H1 (cell line): ENCODE measurements around the gene AMHR2. TPM values are rescaled to one million over a fixed set of nuclear protein-coding genes. Genes with fewer than 3 reads are reported as not detected.
A peak's percentile ranks its signal among the peaks of the same experiment; 100 is the strongest.

Experiments used
- CTCF ChIA-PET: fragments of 300-600 bp; sonication (Branson Sonifier 250); formaldehyde crosslinking; loops from one replicate; lab custom pipeline; 2021; ENCODE audit not compliant: partially characterized antibody; lab: Charles Lee
- POLR2A ChIA-PET: fragments of 300-600 bp; sonication (Branson Sonifier 250); formaldehyde crosslinking; loops from one replicate; lab custom pipeline; 2021; ENCODE audit warnings: inconsistent platforms; ENCODE audit not compliant: partially characterized antibody; lab: Charles Lee
- DNase-seq, 2 experiments: peaks; one replicate each; pipeline versions ENCODE4 v3.0.0 to v3.0.0-alpha.2; 2010 to 2022; ENCODE audit warnings: low spot score in 2 of 2, low read depth in 1 of 2, mixed read lengths in 1 of 2
- FAIRE-seq: peaks from 2 replicates; lab custom pipeline; 2011; peaks lifted over from hg19 to GRCh38; lab: Jason Lieb, UNC
- H2AFZ ChIP-seq: 2 replicates; pipeline ENCODE4 v1.8.1; 2012; ENCODE audit warnings: low read length, inconsistent platforms
- H2AK5ac ChIP-seq: 2 replicates; pipeline ENCODE4 v1.6.1; 2013; ENCODE audit warnings: low read depth, low read length
- H2BK120ac ChIP-seq: replicated peaks from 2 replicates; pipeline ENCODE3; 2013; ENCODE audit warnings: low read depth, low read length, inconsistent platforms
- H2BK12ac ChIP-seq: 2 replicates; pipeline ENCODE4 v1.6.1; 2013; ENCODE audit warnings: low read depth, low read length
- H2BK15ac ChIP-seq: 2 replicates; pipeline ENCODE4 v1.6.1; 2013; ENCODE audit warnings: low read length
- H2BK20ac ChIP-seq: 2 replicates; pipeline ENCODE4 v1.6.1; 2013; ENCODE audit warnings: low read length
- H2BK5ac ChIP-seq: 2 replicates; pipeline ENCODE4 v1.6.1; 2013; ENCODE audit warnings: low read depth, low read length
- H3K14ac ChIP-seq: 2 replicates; pipeline ENCODE4 v1.6.1; 2013; ENCODE audit warnings: inconsistent platforms; ENCODE audit not compliant: insufficient read length
- H3K18ac ChIP-seq: 2 replicates; pipeline ENCODE4 v1.6.1; 2013; ENCODE audit warnings: low read length; ENCODE audit errors: extremely low read depth
- H3K23ac ChIP-seq: 2 replicates; pipeline ENCODE4 v1.6.1; 2013; ENCODE audit warnings: inconsistent platforms; ENCODE audit not compliant: insufficient read length
- H3K23me2 ChIP-seq: 2 replicates; pipeline ENCODE4 v1.6.1; 2013; ENCODE audit warnings: low read depth, low read length
- H3K27ac ChIP-seq: 2 replicates; pipeline ENCODE4 v1.6.1; 2011; ENCODE audit warnings: low read depth, low read length, inconsistent platforms
- H3K27me3 ChIP-seq, 4 experiments: replicated peaks in 1 of 4; 1 replicate in 1 of 4; 2 replicates in 3 of 4; pipeline versions ENCODE4 v1.6.1 to v1.8.1; 2011 to 2013; ENCODE audit warnings: low read length in 3 of 4, mild to moderate bottlenecking in 3 of 4, inconsistent platforms in 2 of 4, mixed read lengths in 2 of 4, moderate library complexity in 1 of 4; ENCODE audit not compliant: control insufficient read depth in 3 of 4, insufficient read depth in 3 of 4; ENCODE audit errors: extremely low read depth in 1 of 4
- H3K36me3 ChIP-seq, 4 experiments: 2 replicates each; pipeline versions ENCODE4 v1.6.1 to v1.8.1; 2011 to 2013; ENCODE audit warnings: mild to moderate bottlenecking in 4 of 4, low read length in 3 of 4, moderate library complexity in 2 of 4, control low read depth in 1 of 4, inconsistent platforms in 1 of 4; ENCODE audit not compliant: insufficient read depth in 4 of 4, control insufficient read depth in 2 of 4
- H3K4ac ChIP-seq: replicated peaks from 2 replicates; pipeline ENCODE3; 2013; ENCODE audit warnings: low read length, low read depth, mixed read lengths, inconsistent platforms; ENCODE audit not compliant: insufficient read length
- H3K4me1 ChIP-seq, 4 experiments: replicated peaks in 1 of 4; 1 replicate in 1 of 4; 2 replicates in 3 of 4; pipeline versions ENCODE4 v1.6.1 to v1.8.1; 2011 to 2013; ENCODE audit warnings: low read length in 3 of 4, inconsistent platforms in 2 of 4, mixed read lengths in 1 of 4; ENCODE audit not compliant: insufficient read depth in 4 of 4, control insufficient read depth in 3 of 4
- H3K4me2 ChIP-seq, 2 experiments: 2 replicates each; pipeline versions ENCODE4 v1.6.1 to v1.8.1; 2011 to 2013; ENCODE audit warnings: low read depth in 2 of 2, low read length in 2 of 2, control low read depth in 1 of 2, inconsistent platforms in 1 of 2, mild to moderate bottlenecking in 1 of 2; ENCODE audit not compliant: insufficient read depth in 1 of 2
- H3K4me3 ChIP-seq, 4 experiments: fragments of 200-600, 300-600 bp in 1 of 4; sonication (generic), shearing (Covaris generic), sonication (Bioruptor Twin) in 1 of 4; 2 replicates each; pipeline versions ENCODE4 v1.5.1 to v1.8.1; 2011 to 2016; ENCODE audit warnings: low read length in 4 of 4, low read depth in 3 of 4, control low read depth in 2 of 4, inconsistent platforms in 2 of 4, mild to moderate bottlenecking in 2 of 4, mixed read lengths in 1 of 4, moderate library complexity in 1 of 4; ENCODE audit not compliant: insufficient read depth in 2 of 4; ENCODE audit errors: extremely low read depth in 1 of 4
- H3K56ac ChIP-seq: replicated peaks from 2 replicates; pipeline ENCODE3; 2013; ENCODE audit warnings: low read depth, mild to moderate bottlenecking, mixed read lengths, low read length, inconsistent platforms; ENCODE audit not compliant: insufficient read length
- H3K79me1 ChIP-seq: 2 replicates; pipeline ENCODE4 v1.6.1; 2013; ENCODE audit warnings: low read depth, low read length, control low read depth
- H3K79me2 ChIP-seq, 2 experiments: 2 replicates each; pipeline versions ENCODE4 v1.6.1 to v1.8.1; 2012 to 2013; ENCODE audit warnings: low read length in 2 of 2, mild to moderate bottlenecking in 2 of 2, inconsistent platforms in 1 of 2; ENCODE audit not compliant: insufficient read depth in 2 of 2, control insufficient read depth in 1 of 2
- H3K9ac ChIP-seq, 4 experiments: replicated peaks in 1 of 4; 1 replicate in 1 of 4; 2 replicates in 3 of 4; pipeline versions ENCODE4 v1.6.1 to v1.8.1; 2011 to 2013; ENCODE audit warnings: low read depth in 3 of 4, low read length in 3 of 4, control low read depth in 2 of 4, mild to moderate bottlenecking in 2 of 4, moderate library complexity in 2 of 4, inconsistent platforms in 1 of 4; ENCODE audit errors: extremely low read depth in 1 of 4
- H3K9me3 ChIP-seq, 2 experiments: 2 replicates each; pipeline versions ENCODE4 v1.6.1 to v1.8.1; 2012 to 2013; ENCODE audit warnings: mild to moderate bottlenecking in 2 of 2, moderate library complexity in 2 of 2, control low read depth in 1 of 2, inconsistent platforms in 1 of 2, low read depth in 1 of 2, low read length in 1 of 2, mixed read lengths in 1 of 2; ENCODE audit not compliant: insufficient read depth in 2 of 2
- H4K20me1 ChIP-seq, 2 experiments: replicated peaks in 1 of 2; 2 replicates each; pipeline versions ENCODE3 to v1.8.1; 2011 to 2013; ENCODE audit warnings: inconsistent platforms in 2 of 2, low read length in 2 of 2, mild to moderate bottlenecking in 1 of 2; ENCODE audit not compliant: insufficient read depth in 2 of 2, control insufficient read depth in 1 of 2
- H4K5ac ChIP-seq: 2 replicates; pipeline ENCODE4 v1.6.1; 2013; ENCODE audit warnings: low read length, low read depth, mixed read lengths, inconsistent platforms; ENCODE audit not compliant: insufficient read length
- H4K8ac ChIP-seq: 2 replicates; pipeline ENCODE4 v1.8.0; 2013; ENCODE audit warnings: mild to moderate bottlenecking, moderate library complexity, low read length, inconsistent platforms; ENCODE audit not compliant: insufficient read depth; ENCODE audit errors: extremely low read depth
- H4K91ac ChIP-seq: replicated peaks from 2 replicates; pipeline ENCODE3; 2013; ENCODE audit warnings: low read length, mixed read lengths, inconsistent platforms; ENCODE audit not compliant: insufficient read length
- CBX5 ChIP-seq: fragments of 300-800, 300-1000 bp; sonication (generic); IDR thresholded peaks from 2 replicates; pipeline ENCODE4 v1.7.1; 2016; ENCODE audit warnings: antibody characterized with exemption, low read length, low read depth
- JUND ChIP-seq: IDR thresholded peaks from 2 replicates; pipeline ENCODE4 v1.6.1; 2011; ENCODE audit warnings: mild to moderate bottlenecking, improper control_type of control experiment, low read length
- RAD21 ChIP-seq, 2 experiments: IDR thresholded peaks in 1 of 2; conservative IDR thresholded peaks in 1 of 2; 2 replicates each; pipeline ENCODE4 v1.6.1; 2011; ENCODE audit warnings: low read depth in 2 of 2, low read length in 2 of 2, improper control_type of control experiment in 1 of 2, inconsistent platforms in 1 of 2, mild to moderate bottlenecking in 1 of 2, moderate library complexity in 1 of 2
- SIN3A ChIP-seq, 2 experiments: IDR thresholded peaks in 1 of 2; conservative IDR thresholded peaks in 1 of 2; 2 replicates each; pipeline ENCODE4 v1.6.1; 2011 to 2012; ENCODE audit warnings: low read length in 2 of 2, improper control_type of control experiment in 1 of 2, low read depth in 1 of 2, mild to moderate bottlenecking in 1 of 2
- TEAD4 ChIP-seq: IDR thresholded peaks from 2 replicates; pipeline ENCODE4 v1.6.1; 2012; ENCODE audit warnings: low read depth, low read length, inconsistent platforms, mixed read lengths
- YY1 ChIP-seq: IDR thresholded peaks from 2 replicates; pipeline ENCODE4 v1.6.1; 2011; ENCODE audit warnings: low read depth, mild to moderate bottlenecking, low read length
- WGBS, 2 experiments: shearing (Covaris generic) in 1 of 2; methylation state at CpG; one replicate each; pipeline versions ENCODE4 v1.1.6 to v1.1.7; 2013 to 2015; ENCODE audit warnings: low lambda C conversion rate in 2 of 2, mixed read lengths in 2 of 2, inconsistent platforms in 1 of 2, low coverage in 1 of 2, missing lambda C conversion rate in 1 of 2; ENCODE audit not compliant: insufficient replicate concordance in 2 of 2, insufficient coverage in 1 of 2, insufficient read length in 1 of 2; ENCODE audit errors: extremely low coverage in 1 of 2, missing lambda C conversion rate in 1 of 2; 5-methylcytosine and 5-hydroxymethylcytosine counted together
- polyA plus RNA-seq, 7 experiments: library from polyadenylated mRNA; depleted of rRNA in 3 of 7; stranded (reverse) in 5 of 7; unstranded in 2 of 7; fragments of >200 nt in 5 of 7; fragments of 200-250 nt in 2 of 7; gene quantifications; 1 replicate in 5 of 7; 2 replicates in 1 of 7; 4 replicates in 1 of 7; pipeline versions ENCODE4 v1.2.1 to v1.2.3, GENCODE V29; 2011 to 2013; ENCODE audit warnings: missing spikeins in 2 of 7, mixed read lengths in 2 of 7
- total RNA-seq: library from RNA; stranded (reverse); fragmentation: NEBNext Ultra II Directional; extraction: Animal tissue kit (Norgen Biotek cat#: 25700); gene quantifications from 2 replicates; pipeline ENCODE4 v1.2.1, GENCODE V29; 2021
- TF ChIP-seq, protein P1 (sequence below), 3 experiments: IDR thresholded peaks; 1 replicate in 2 of 3; 2 replicates in 1 of 3; pipeline versions ENCODE4 v1.5.1 to v1.6.1; 2011; ENCODE audit warnings: low read length in 3 of 3, mild to moderate bottlenecking in 3 of 3, inconsistent platforms in 2 of 3, low read depth in 1 of 3, moderate library complexity in 1 of 3; ENCODE audit not compliant: insufficient read depth in 1 of 3; ENCODE audit errors: control extremely low read depth in 1 of 3

The AMHR2 gene
- total and polyA plus RNA-seq, 2 of the 8 experiments (the other 6 are each of a cell fraction or from before 2014, with no cell fraction given) = 0.29 to 0.35 TPM

GRCh38 chr12:53381731-53382630 is 41.7 kb upstream of the AMHR2 start:
- CTCF ChIA-PET = interaction anchor here (0.5 to 4.8 kb wide), 31 partner anchors 10 to 496 kb away, joined by 3 to 69 read pairs (median 4); partner anchors contain the start of genes AAAS, AMHR2 and SP7
- H3K4me2 ChIP-seq = peak overlapping the region; percentile 72 to 81
- peaks cover 18 to 37% (median 20%) of the 10 kb centered on the region in 4 experiments for H3K36me3 ChIP-seq
- no peak overlapping the region; the same call in 1 of the 2 replicates for H2AK5ac ChIP-seq
- no peak overlapping the region for H3K18ac ChIP-seq
- H2BK5ac ChIP-seq = peak overlapping the region; percentile 13; the same call in 1 of the 2 replicates
- no peak overlapping the region for H3K23ac ChIP-seq
- H2BK12ac ChIP-seq = peak overlapping the region; percentile 51; the same call in 1 of the 2 replicates
- peaks cover 6 to 26% (median 14%) of the 10 kb centered on the region in 4 experiments for H3K4me1 ChIP-seq
- no peak overlapping the region for H2BK120ac ChIP-seq
- 83% methylated on average over 9 of the region's 9 CpGs; no CpG with 5 or more reads in 1 of the 2 experiments for WGBS, 2 experiments
- H2AFZ ChIP-seq = no peak overlapping the region
- H3K27ac ChIP-seq = no peak overlapping the region
- peaks cover 2 to 13% of the 10 kb centered on the region in 2 experiments for H4K20me1 ChIP-seq
- no peak overlapping the region for H2BK20ac ChIP-seq
- DNase-seq (peak in 1 of 2 experiments; percentile 56), FAIRE-seq (no peak)
- H2BK15ac ChIP-seq = no peak overlapping the region
- H3K23me2 ChIP-seq = peaks cover 7% of the 10 kb centered on the region; the same call in 1 of the 2 replicates
- H3K14ac ChIP-seq = no peak overlapping the region
- H4K5ac ChIP-seq = no peak overlapping the region
- H3K4ac ChIP-seq = peak overlapping the region; percentile 80
- POLR2A ChIA-PET = interaction anchor here (0.6 to 2.0 kb wide), 18 partner anchors 9 to 375 kb away, joined by 3 to 14 read pairs (median 4); partner anchors contain the start of genes AAAS and NPFF
- peaks cover 12% of the 10 kb centered on the region for H3K79me1 ChIP-seq
- H3K4me3 ChIP-seq = peak overlapping the region; percentile 51 to 72 (median 54); a peak in 5 of 8 replicates
- no peak overlapping the region for H3K56ac ChIP-seq
- peak overlapping the region in 2 of 4 experiments; percentile 25 to 28; a peak in 3 of 7 replicates for H3K9ac ChIP-seq
- peak overlapping the region; percentile 72 for H4K8ac ChIP-seq
- no peak overlapping the region for H4K91ac ChIP-seq
- H3K27me3 ChIP-seq = no peaks in the 10 kb centered on the region
- H3K79me2 ChIP-seq = peaks cover 12 to 50% of the 10 kb centered on the region in 2 experiments
- no peaks in the 10 kb centered on the region for H3K9me3 ChIP-seq
- no peak for TF ChIP-seq YY1
- no peak for TF ChIP-seq TEAD4
- TF ChIP-seq, protein P1, sequence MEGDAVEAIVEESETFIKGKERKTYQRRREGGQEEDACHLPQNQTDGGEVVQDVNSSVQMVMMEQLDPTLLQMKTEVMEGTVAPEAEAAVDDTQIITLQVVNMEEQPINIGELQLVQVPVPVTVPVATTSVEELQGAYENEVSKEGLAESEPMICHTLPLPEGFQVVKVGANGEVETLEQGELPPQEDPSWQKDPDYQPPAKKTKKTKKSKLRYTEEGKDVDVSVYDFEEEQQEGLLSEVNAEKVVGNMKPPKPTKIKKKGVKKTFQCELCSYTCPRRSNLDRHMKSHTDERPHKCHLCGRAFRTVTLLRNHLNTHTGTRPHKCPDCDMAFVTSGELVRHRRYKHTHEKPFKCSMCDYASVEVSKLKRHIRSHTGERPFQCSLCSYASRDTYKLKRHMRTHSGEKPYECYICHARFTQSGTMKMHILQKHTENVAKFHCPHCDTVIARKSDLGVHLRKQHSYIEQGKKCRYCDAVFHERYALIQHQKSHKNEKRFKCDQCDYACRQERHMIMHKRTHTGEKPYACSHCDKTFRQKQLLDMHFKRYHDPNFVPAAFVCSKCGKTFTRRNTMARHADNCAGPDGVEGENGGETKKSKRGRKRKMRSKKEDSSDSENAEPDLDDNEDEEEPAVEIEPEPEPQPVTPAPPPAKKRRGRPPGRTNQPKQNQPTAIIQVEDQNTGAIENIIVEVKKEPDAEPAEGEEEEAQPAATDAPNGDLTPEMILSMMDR (IDR thresholded peaks at IDR 0.05; ENCODE audit: control extremely low read depth in 1 of 3, insufficient read depth in 1 of 3, low read depth in 1 of 3, low read length in 3 of 3) = peak; percentile 48 to 73 (median 67)
- TF ChIP-seq SIN3A (conservative IDR thresholded peaks at IDR 0.05 in 1 of 2, IDR thresholded peaks at IDR 0.05 in 1 of 2; ENCODE audit: low read depth in 1 of 2, low read length in 2 of 2) = 0 out of 4 replicates have a peak, but pooled peaks of 1 of the 2 experiments have one; percentile 48
- 0 out of 2 replicates have a peak, but pooled peaks have one; percentile 19 for TF ChIP-seq JUND
- TF ChIP-seq CBX5 = no peak
- peak; percentile 68 to 70 for TF ChIP-seq RAD21 (IDR thresholded peaks at IDR 0.05 in 1 of 2, conservative IDR thresholded peaks at IDR 0.05 in 1 of 2; ENCODE audit: low read depth in 2 of 2, low read length in 2 of 2)
